HCT116 (cell line): ENCODE results near the gene THRB.

Experiments used
- EZH2 ChIP-seq: fragments of 200-600 bp; sonication (generic); IDR thresholded peaks from 2 replicates; pipeline ENCODE4 v1.6.1; 2017; ENCODE audit warnings: antibody characterized with exemption, mixed run types
- EZH2phosphoT487 ChIP-seq: fragments of 200-600 bp; IDR thresholded peaks from 2 replicates; pipeline ENCODE4 v1.6.1; 2018; ENCODE audit warnings: antibody characterized with exemption, borderline replicate concordance
- POLR2A ChIP-seq: IDR thresholded peaks from 2 replicates; pipeline ENCODE4 v1.7.0; 2011; ENCODE audit warnings: borderline replicate concordance; ENCODE audit not compliant: insufficient read depth, insufficient read length; ENCODE audit errors: extremely low read depth
- SP1 ChIP-seq: IDR thresholded peaks from 2 replicates; pipeline ENCODE4 v1.6.1; 2012; ENCODE audit warnings: low read depth
- TCF7L2 ChIP-seq: IDR thresholded peaks from 2 replicates; pipeline ENCODE4 v1.7.0; 2011; ENCODE audit warnings: borderline replicate concordance, inconsistent platforms; ENCODE audit not compliant: insufficient read depth, insufficient read length; ENCODE audit errors: extremely low read depth
- ZNF274 ChIP-seq: fragments of 200-500 bp; sonication (Bioruptor generic); IDR thresholded peaks from 2 replicates; pipeline ENCODE4 v1.6.1; 2014; ENCODE audit warnings: mild to moderate bottlenecking, low read depth, low read length, inconsistent platforms
- TF ChIP-seq, protein P1 (sequence below): IDR thresholded peaks from 2 replicates; pipeline ENCODE4 v1.6.1; 2012
- TF ChIP-seq, protein P2 (sequence below), 3 experiments: fragments of 200-600 bp in 1 of 3; sonication (generic) in 1 of 3; IDR thresholded peaks in 2 of 3; conservative IDR thresholded peaks in 1 of 3; 2 replicates each; pipeline ENCODE4 v1.5.1; 2012 to 2017; ENCODE audit warnings: low read depth in 2 of 3, low read length in 2 of 3, antibody characterized with exemption in 1 of 3, borderline replicate concordance in 1 of 3, control low read depth in 1 of 3, mild to moderate bottlenecking in 1 of 3, mixed read lengths in 1 of 3, mixed run types in 1 of 3, moderate library complexity in 1 of 3; ENCODE audit not compliant: insufficient read depth in 1 of 3

DNA sequence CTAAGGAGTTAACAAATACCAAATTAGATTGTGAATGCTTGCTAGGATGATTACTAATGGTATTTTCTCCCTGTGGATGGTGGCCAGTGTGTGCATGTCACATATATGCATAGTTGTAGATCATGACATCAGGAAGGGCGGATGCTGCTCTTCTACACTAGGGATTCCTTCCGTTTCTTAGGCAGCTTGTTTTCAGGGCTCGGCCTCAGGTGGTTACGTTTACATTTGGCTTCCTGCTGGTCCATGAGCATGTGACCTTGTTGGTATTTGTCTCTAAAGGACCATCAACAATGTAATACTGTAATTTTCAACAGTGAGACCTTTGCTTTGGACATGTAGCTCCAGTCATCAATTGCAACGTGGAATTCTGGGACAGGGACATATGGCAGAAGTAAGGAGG lies 328.1 kb downstream of the THRB start:
- TF ChIP-seq, protein P1, sequence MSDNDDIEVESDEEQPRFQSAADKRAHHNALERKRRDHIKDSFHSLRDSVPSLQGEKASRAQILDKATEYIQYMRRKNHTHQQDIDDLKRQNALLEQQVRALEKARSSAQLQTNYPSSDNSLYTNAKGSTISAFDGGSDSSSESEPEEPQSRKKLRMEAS: no peak
- no peak for TF ChIP-seq EZH2phosphoT487
- TF ChIP-seq SP1: no peak
- TF ChIP-seq, protein P2, sequence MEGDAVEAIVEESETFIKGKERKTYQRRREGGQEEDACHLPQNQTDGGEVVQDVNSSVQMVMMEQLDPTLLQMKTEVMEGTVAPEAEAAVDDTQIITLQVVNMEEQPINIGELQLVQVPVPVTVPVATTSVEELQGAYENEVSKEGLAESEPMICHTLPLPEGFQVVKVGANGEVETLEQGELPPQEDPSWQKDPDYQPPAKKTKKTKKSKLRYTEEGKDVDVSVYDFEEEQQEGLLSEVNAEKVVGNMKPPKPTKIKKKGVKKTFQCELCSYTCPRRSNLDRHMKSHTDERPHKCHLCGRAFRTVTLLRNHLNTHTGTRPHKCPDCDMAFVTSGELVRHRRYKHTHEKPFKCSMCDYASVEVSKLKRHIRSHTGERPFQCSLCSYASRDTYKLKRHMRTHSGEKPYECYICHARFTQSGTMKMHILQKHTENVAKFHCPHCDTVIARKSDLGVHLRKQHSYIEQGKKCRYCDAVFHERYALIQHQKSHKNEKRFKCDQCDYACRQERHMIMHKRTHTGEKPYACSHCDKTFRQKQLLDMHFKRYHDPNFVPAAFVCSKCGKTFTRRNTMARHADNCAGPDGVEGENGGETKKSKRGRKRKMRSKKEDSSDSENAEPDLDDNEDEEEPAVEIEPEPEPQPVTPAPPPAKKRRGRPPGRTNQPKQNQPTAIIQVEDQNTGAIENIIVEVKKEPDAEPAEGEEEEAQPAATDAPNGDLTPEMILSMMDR (IDR thresholded peaks at IDR 0.05 in 2 of 3, conservative IDR thresholded peaks at IDR 0.05 in 1 of 3; ENCODE audit: borderline replicate concordance in 1 of 3, insufficient read depth in 1 of 3, low read depth in 2 of 3, low read length in 2 of 3): no peak
- TF ChIP-seq EZH2: no peak
- no peak for TF ChIP-seq POLR2A
- no peak for TF ChIP-seq ZNF274
- no peak for TF ChIP-seq TCF7L2
